ENCODE measurements around the gene BTRC. TPM values are rescaled to one million over a fixed set of nuclear protein-coding genes. Genes with fewer than 3 reads are reported as not detected.
A peak's percentile ranks its signal among the peaks of the same experiment; 100 is the strongest.

Gene BTRC
- total RNA-seq, 2 donors from 2014 or later, result 21.8 to 31.5 TPM

GRCh38 chr10:101602761-101603398, 248.9 kb downstream of the BTRC start:
- Mint-ChIP-seq H3K4me1 (ENCODE audit: low read depth) (no peaks in the 10 kb centered on the region), H3K4me3 (no peak overlapping the region), H3K27me3 (ENCODE audit: low read depth) (no peaks in the 10 kb centered on the region), H3K36me3 (ENCODE audit: insufficient read depth in 2 of 2) (peaks cover 2% of the 10 kb centered on the region in 2 donors), H3K9me3 (no peaks in the 10 kb centered on the region), H3K27ac (no peak overlapping the region)
- DNase-seq, result peak; percentile 71 to 82
- peak; percentile 86 to 93 for ATAC-seq (replicated peaks in 1 of 2)

Other genes starting within 250 kb of the BTRC start
- not detected for gene TLX1, start 222.9 kb upstream of the BTRC start, total RNA-seq
- gene LBX1, start 124.7 kb upstream of the BTRC start, total RNA-seq, result not detected
- gene POLL, start 234.1 kb downstream of the BTRC start, total RNA-seq, result 10 to 100 TPM; 34.8 to 38.0 TPM
- gene DPCD, start 234.2 kb downstream of the BTRC start, total RNA-seq, result 1 to 10 TPM; 4.5 to 4.7 TPM

All from activated T-cell treated with anti-CD3 and anti-CD28 coated beads, Interleukin-2, amount 50 U/mL, for 72 hours (primary cell).